ENCODE results near the gene CHEK2.
"Not testable (repeated sequence)": the region's sequence is repeated elsewhere in the genome, so short reads cannot be mapped to it uniquely, and the experiment has no call there.

Gene CHEK2

DNA sequence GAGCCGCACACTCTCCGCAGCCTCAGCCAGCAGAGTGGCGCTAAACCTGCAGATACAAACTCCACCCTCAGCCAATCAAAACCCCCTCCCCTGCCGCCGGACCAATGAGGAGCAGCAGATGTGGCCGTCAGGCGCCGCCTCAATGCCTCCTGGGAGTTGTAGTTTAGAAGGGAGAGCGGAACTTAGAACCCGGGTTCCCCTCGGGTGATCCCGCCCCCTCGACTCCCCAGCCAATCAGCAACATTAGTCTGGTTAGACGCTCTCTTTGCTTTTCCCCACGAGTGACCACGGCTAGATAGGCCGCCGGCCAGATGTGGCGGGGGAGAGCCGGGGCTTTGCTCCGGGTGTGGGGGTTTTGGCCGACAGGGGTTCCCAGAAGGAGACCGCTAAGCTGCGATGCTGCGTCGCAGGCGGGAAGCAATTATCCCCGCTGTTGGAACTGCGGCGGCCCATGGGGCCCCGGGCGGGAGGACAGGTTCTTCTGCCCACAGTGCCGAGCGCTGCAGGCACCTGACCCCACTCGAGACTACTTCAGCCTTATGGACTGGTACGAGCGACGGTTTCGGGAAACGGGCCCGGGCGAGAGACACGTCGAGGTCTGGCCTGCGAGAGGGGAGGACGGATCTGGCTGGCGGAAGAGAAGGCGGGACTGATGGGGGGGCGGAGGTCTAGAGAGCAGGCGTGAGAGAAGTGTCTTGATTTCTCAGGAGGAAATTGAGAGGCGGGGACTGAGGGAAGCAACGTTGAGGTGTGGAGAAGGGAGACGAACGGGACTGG, at the start of gene CHEK2, which contains the start of gene HSCB:
TSS of gene CHEK2 (minus strand) at position 36 of the 777 bp plus-strand sequence. CDS start 7,099 bp downstream, outside the sequence.
TSS of gene HSCB (plus strand) at position 255 of the 777 bp plus-strand sequence. CDS start at position 312, 57 bp downstream.
- peak; percentile 100 for DNase-seq

DNA sequence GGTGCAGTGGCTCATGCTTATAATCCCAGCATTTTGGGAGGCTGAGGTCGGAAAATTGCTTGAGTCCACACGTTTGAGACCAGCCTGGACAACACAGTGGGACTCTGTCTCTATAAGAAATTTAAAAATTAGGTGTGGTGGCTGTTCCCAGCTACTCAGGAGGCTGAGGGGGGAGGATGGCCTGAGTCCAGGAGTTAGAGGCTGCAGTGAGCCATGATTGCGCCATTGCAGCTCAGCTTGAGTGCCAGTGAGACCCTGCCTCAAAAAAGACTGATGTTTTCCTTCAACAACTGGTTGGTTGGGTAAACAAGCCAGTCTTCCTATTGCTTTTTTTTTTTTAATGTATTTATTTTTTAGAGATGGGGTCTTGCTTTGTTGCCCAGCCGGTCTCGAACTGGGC, 49.5 kb upstream of the CHEK2 start:
- DNase-seq, result no peak

DNA sequence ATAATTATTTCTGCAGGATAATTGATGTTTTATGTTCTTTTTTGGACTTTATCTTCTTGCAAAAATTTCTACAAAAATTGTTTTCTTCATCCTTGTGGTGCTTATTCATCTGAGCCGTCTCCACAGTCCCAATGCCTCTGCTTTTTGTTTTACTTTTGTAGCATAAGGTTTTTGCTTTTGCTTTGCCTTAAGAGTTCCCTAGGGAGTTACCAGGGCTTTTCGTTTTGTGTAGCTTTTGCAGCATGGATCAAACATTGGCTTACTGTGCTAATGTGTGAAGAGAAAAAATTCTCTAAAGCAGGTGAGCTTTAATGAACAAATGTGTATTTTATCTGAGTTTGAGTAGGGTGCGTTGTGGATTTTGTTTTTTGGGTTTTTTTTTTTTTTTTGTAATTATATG, 47.0 kb upstream of the CHEK2 start:
- no peak for DNase-seq

DNA sequence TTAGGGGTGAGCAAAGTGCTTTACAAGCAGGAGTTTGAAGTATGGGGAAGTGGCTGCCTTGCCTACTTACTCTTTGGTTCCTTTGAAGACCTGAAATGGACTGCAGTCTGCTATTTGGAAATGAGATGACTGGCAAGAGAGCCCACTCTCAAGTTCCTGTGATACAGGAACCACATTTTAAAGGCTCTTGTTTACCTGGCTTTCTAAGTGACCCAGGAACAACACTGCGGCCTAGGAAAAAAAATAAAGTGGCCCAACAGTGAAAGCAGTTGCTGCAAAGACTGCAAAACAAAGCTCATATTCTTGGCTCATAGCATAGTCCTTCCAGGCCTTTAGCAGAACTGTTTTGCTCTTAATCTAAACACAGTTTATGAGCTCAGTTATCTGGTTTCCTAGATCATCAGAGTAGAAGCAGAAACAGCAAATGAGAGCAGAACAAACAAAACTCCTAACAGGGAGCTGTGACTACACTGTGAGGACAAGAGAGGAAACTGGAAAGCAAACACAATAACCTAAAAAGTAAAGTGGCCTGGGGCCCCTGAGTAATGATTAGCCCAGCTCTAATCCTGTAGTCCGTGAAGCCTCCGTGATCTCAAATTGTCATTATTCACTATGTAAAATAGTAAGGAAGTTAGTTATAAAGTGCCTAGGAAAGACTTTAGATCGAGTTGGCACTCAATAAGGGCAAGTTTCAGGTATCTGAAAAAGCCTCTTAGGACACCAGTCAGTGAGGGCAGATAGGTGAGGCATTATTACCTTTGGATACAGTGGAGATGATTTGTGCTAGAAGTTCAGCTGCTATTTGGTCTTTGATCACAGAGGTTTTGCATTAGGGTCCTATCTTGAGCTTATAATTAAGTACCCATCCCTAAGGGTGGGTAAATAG, 42.4 kb upstream of the CHEK2 start:
- no peak for DNase-seq

DNA sequence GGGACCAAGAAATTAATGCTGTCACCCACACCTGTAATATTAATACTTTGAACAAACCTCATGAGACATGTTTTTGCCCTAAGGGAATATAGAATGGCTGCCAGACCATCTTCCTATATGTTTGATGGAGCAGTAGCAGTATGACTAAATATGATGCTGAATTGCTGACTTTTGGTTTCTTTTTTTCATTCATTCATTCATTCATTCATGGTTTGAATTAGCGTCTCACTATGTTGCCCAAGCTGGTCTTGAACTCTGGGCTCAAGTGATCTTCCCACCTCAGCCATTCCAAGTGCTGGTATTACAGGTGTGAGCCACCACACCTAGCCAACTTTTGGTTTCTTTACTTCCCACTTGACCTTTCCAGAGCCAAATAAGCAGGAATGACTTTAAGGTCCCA, 38.7 kb upstream of the CHEK2 start:
- DNase-seq, result no peak

GRCh38 chr22:28779833-28780232, 38.2 kb upstream of the CHEK2 start:
- no peak for DNase-seq

DNA sequence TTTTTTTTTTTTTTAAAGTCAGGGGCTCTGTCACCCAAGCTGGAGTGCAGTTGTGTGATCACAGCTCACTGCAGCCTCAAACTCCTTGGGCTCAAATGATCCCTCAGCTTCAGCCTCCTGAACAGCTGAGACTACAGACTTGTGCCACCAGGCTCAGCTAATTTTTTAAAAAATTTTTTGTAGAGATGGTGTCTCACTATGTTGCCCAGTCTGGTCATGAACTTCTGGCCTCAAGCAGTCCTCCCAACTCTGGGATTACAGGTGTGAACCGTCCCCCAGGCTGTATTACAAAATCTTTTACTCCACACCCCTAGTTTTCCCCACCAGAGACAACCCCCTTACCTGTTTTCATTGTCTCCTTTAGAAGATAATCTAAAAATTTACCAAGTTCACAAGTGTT, 32.8 kb upstream of the CHEK2 start:
- DNase-seq, result no peak

GRCh38 chr22:28773461-28773867, 31.8 kb upstream of the CHEK2 start:
- DNase-seq, result peak; percentile 79

GRCh38 chr22:28772633-28773460, 31.2 kb upstream of the CHEK2 start, which contains the start of gene CCDC117:
Gene CCDC117, plus strand, starts transcription at chr22:28772695. Its CDS starts 155 bp downstream, at chr22:28772850.
- peak; percentile 97 for DNase-seq

DNA sequence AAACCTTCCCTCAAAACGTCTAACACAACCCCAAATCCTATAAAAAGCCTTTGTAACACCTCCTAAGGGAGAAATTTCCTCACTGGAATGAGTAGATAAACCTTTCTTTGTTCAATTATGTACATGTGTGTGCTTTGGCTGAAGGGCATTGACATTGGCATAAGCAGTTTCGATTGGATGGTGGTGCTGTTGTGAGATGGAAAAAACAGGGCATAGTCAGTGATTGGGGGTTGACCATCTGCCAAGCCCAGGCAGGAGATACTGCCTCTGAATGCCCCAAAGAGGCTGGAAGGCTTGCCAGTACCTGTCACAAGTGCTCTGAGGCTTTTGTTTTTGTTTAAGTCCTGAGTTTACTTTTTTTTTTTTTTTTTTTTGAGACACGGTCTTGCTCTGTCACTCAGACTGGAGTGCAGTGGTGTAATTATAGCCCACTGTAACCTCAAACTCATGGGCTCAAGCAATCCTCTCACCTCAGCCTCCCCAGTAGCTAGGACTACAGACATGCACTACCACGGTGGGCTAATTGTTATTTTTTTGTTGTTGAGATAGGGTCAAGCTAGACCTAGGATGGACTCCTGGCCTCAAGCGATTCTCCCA, 29.7 kb upstream of the CHEK2 start:
- DNase-seq, result no peak

- DNase-seq, result no peak
Measured at GRCh38 chr22:28769394-28770085, 27.9 kb upstream of the CHEK2 start.

DNA sequence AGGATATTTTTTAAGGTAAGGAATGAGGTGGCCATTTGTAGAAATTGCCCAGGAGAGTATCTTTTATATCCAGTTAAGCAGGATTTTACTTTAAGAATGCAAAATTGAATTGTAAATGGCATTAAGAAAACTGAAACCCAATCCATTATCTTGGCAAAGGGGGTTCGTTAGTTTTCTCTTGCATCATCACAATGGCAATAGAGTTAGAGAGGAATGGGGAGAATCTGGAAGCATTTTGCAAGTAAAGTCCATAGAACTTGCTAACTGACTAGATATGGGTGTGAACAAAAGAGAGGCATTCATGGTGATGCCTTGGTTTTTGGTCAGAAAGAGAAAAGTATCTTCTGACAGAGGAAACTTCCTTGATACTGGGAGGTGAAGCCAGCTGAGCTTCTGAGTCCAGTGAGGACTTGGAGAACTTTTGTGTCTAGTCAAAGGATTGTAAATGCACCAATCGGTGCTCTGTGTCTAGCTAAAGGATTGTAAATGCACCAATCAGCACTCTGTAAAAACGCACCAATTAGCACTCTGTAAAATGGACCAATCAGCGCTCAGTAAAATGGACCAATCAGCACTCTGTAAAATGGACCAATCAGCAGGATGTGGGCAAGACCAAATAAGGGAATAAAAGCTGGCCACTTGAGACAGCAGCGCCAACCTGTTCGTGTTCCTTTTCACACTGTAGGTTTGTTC, 27.2 kb upstream of the CHEK2 start:
- DNase-seq, result no peak

DNA sequence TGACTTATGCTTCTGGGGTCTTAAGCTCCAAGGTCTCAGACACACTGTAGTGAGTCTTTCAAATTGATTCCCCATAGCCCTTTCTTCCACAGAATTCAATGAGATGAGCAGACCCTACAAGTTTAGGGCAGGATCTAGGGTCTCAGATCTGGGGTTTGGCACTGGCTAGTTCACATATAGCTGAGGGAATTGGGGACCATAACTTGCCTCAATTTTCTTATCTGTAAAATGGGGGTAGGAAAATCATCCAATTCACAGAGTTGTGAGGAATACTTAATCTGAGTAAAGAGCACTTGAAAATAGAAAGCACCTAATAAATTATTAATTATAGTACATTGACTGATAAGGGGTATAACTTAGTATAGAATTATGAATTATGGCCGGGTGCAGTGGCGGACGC, 25.0 kb upstream of the CHEK2 start:
- DNase-seq, result no peak

GRCh38 chr22:28762000-28762399, 20.4 kb upstream of the CHEK2 start:
- not testable (repeated sequence) for DNase-seq

GRCh38 chr22:28761449-28761755, 19.8 kb upstream of the CHEK2 start:
- no peak for DNase-seq

DNA sequence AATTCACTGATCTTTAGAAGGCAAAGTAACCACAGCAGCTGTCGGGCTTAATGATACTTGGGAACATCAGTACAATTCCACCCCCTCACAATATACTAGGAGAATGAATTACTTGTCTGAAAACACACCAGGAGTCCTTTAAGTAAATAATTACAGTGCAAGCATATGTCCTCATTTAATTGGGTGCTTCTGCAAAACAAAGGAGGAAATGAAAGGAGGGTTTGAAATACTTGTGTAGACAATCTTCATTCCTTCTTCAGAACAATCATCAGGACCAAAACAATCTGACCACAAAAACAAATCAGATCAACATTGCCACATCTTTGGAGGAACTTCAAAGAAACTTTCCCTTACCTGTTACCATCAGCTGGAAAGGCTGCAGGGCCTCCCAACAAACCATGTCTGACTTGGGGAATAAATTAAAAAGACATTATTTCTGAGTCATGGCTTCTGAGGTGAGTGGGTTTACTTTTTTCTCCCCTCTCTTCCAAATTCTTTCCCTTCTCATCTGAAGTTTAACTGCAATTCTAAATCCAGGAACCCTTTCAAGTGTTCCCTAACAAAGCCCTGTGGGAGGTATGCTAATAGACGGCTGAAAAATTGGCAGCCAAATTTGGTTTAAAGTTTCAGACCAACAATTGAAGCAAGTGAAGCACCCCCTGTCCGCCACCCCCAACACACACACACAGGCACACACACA, 18.4 kb upstream of the CHEK2 start:
- DNase-seq, result no peak

- not testable (repeated sequence) for DNase-seq
Measured at GRCh38 chr22:28754512-28754911, 12.9 kb upstream of the CHEK2 start.

DNA sequence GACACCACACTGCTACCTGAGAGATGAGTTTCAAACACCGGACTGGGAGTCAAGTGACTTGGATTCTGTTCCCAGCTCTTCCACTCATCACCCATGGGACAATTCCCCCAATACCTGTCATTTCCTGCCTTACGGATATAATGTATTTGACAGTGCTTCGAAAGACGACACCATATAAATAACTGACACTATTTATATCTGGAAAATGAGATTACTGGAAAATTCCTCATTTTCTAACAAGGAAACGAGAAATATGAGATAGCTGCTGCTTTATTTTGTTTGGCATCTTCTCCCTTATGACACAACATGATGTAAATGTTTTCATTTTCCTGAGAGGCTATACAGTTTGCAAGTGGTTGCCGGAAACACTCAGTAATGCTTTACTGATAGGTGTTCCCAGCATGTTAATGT, 8.9 kb upstream of the CHEK2 start:
- no peak for DNase-seq

DNA sequence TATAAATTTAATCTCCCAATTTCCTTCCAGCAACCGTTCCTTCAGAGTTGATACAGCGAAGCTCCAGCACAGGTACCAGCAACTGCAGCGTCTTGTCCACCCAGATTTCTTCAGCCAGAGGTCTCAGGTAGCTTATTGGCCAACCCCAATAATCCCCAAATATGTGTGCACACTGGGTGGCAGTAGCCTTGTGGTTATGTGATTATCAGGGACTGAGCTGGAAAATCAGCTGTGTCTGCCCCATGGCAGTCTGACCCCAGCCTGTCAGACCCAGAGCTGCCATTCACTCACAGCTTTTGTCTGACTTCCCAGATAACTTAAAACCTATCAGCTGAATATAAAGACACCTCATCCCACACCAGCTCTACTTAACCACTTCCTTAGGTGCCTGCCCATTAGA, 2.2 kb upstream of the CHEK2 start:
- DNase-seq, result peak; percentile 30

DNA sequence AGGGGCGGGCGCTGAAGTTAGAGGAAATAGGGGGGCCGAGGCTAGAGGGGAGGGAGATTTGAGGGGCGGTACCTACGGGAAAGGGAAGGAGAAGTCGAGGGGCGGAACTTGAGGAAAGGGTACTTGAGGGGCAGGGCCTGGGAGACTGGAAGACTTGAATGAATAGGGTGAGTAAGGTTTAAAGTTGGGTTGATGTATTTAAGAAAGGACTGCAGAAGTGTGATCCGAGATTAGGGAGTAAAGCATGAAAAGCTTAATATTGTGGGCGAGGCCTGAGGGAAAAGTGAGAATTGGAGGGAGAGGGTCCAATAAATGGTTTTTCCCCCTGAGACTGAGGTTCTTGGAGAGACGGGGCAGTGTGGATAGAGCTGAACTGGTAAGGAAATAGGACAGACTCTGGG, 942 bp upstream of the CHEK2 start:
- no peak for DNase-seq
